Neutrophil (primary cell): ENCODE results near the gene MAMDC2.

ENCODE experiments used
- H3K27ac ChIP-seq: fragments of 200-600 bp; sonication (generic); 2 replicates; pipeline ENCODE4 v1.5.1; 2016; ENCODE audit warnings: mild to moderate bottlenecking, moderate library complexity
- H3K27me3 ChIP-seq: fragments of 200-600 bp; sonication (generic); 2 replicates; pipeline ENCODE4 v1.6.0; 2016; ENCODE audit warnings: mild to moderate bottlenecking
- H3K36me3 ChIP-seq: fragments of 200-600 bp; sonication (generic); 2 replicates; pipeline ENCODE4 v1.5.1; 2017
- H3K4me1 ChIP-seq, 2 experiments: fragments of 200-600 bp in 1 of 2; sonication (generic) in 1 of 2; 1 replicate in 1 of 2; 2 replicates in 1 of 2; pipeline versions ENCODE4 v1.5.1 to v1.6.1; 2013 to 2016; ENCODE audit warnings: low read depth in 1 of 2, low read length in 1 of 2, mild to moderate bottlenecking in 1 of 2, moderate library complexity in 1 of 2; ENCODE audit not compliant: control insufficient read depth in 1 of 2, insufficient read depth in 1 of 2
- H3K4me3 ChIP-seq, 2 experiments: fragments of 200-600 bp in 1 of 2; sonication (generic) in 1 of 2; 1 replicate in 1 of 2; 2 replicates in 1 of 2; pipeline ENCODE4 v1.5.1; 2013 to 2016; ENCODE audit warnings: low read depth in 1 of 2, low read length in 1 of 2, mild to moderate bottlenecking in 1 of 2, moderate library complexity in 1 of 2
- H3K9me3 ChIP-seq: fragments of 200-600 bp; sonication (generic); 2 replicates; pipeline ENCODE4 v1.5.1; 2016
- TF ChIP-seq, protein P1 (sequence below): fragments of 200-600 bp; sonication (generic); IDR thresholded peaks from 2 replicates; pipeline ENCODE4 v1.5.1; 2016; ENCODE audit warnings: antibody characterized with exemption

The MAMDC2 gene

DNA sequence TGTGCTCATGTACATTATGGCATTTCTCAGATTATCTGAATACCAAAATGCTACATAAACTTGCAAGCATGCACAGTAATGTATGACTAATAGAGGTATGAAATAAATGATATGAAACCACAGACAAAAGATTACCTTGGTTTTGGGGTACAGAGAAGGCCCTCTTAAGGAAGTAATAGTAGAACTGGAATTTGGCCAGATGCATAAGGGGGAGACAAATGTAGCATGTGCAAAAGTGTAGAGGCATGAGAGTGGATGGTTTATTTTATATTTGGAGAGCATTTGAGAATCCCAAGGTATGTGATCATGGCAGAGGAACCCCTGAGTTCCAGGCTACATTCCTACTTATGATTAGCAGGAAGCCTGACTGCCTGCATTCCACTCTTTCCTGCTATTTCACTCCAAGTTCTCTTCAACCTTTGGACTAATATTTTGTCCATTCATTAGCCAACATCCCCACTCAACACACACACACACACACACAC is 74.2 kb downstream of the MAMDC2 start:
- Histone ChIP-seq H3K27ac (no peak overlapping the region), H3K36me3 (no peaks in the 10 kb centered on the region), H3K9me3 (no peaks in the 10 kb centered on the region), H3K27me3 (no peaks in the 10 kb centered on the region), H3K4me1 (no peaks in the 10 kb centered on the region), H3K4me3 (no peak overlapping the region)
- TF ChIP-seq, protein P1, sequence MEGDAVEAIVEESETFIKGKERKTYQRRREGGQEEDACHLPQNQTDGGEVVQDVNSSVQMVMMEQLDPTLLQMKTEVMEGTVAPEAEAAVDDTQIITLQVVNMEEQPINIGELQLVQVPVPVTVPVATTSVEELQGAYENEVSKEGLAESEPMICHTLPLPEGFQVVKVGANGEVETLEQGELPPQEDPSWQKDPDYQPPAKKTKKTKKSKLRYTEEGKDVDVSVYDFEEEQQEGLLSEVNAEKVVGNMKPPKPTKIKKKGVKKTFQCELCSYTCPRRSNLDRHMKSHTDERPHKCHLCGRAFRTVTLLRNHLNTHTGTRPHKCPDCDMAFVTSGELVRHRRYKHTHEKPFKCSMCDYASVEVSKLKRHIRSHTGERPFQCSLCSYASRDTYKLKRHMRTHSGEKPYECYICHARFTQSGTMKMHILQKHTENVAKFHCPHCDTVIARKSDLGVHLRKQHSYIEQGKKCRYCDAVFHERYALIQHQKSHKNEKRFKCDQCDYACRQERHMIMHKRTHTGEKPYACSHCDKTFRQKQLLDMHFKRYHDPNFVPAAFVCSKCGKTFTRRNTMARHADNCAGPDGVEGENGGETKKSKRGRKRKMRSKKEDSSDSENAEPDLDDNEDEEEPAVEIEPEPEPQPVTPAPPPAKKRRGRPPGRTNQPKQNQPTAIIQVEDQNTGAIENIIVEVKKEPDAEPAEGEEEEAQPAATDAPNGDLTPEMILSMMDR: no peak

DNA sequence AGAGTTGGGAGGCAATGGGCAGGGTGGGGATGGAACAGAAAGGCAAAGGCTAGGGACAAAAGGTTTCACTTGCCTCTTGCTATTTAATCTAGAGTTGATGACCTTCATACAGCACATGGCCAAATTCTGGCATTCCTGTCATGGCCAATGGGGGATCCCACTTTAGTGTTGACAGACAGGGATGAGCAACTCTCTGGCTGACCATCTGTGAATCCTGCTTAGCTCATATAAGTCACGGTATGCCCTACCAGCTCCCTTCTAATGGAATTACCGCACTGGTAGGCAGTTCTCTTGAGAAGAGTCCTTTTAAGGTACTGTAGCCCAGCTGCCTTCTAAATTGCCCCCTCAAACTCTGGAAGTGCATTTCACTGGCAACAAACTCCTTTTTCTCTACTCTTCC is 76.1 kb downstream of the MAMDC2 start:
- no peak overlapping the region for H3K4me3 ChIP-seq
- TF ChIP-seq, protein P1: no peak
- no peak overlapping the region for H3K27ac ChIP-seq
- no peaks in the 10 kb centered on the region for H3K9me3 ChIP-seq
- H3K36me3 ChIP-seq: no peaks in the 10 kb centered on the region
- no peaks in the 10 kb centered on the region for H3K27me3 ChIP-seq
- no peaks in the 10 kb centered on the region for H3K4me1 ChIP-seq

DNA sequence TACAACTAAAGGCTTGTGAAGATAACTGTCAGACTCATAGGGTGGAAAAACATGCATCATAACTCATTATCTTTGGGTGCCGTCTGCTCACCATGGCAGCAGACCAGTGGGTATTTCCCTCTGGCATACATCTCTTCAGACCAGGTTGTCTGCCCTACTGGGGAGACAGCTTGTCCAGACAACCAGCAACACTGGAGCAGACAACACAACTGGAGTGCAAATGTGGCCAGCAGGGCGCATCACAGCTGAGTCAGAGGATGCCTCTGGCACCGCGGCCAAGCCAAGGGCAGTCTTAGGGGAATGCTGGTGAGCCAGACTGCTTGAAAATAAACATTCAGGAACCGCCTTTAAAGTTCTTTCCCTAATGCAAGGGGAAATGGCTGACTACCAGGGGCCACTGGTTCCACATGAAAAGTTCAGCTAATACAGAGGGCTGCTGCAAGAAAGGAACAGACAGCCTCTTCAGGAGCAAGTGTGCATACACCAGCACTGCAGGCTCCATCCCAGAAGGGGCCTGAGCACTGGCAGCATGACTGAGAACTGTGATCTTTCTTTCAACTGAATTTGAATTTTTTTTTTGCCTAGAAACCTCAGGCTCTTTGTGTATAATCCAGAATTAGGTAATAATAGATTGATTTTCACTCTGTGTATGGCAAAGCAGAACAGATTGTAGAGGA is 77.3 kb downstream of the MAMDC2 start:
- Histone ChIP-seq H3K36me3 (no peaks in the 10 kb centered on the region), H3K27me3 (no peaks in the 10 kb centered on the region), H3K4me1 (no peaks in the 10 kb centered on the region), H3K27ac (no peak overlapping the region), H3K4me3 (no peak overlapping the region), H3K9me3 (no peaks in the 10 kb centered on the region)
- TF ChIP-seq, protein P1: no peak

DNA sequence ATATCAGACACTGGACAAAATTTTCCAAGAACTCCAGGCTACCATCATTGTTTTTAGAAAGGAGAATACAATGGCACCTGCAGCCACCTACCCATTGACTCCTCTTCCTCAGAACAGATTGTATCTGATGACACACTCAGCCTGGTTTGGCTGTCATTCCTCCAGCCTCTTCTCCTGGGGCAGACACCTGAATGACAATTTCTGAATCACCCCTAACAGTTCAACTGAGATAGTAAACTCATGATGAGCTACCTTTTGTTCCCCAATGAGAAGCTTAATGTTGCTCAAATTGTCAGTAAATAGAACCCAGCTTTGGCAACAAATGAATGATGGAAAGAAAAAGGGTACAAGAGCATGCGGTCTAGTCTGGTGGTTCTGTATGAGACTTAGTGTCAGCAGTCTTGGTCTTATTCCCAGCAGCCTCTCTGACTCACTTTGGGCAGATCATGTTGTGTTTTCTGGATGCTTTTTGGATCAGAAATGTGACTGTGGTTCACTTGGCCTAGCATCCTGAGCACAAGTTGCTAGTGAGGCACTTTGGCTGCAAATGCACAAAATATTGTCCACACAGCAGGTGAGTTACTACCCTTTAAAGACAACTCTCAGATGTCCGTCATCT is 78.3 kb downstream of the MAMDC2 start:
- H3K27ac ChIP-seq: no peak overlapping the region
- no peaks in the 10 kb centered on the region for H3K27me3 ChIP-seq
- H3K9me3 ChIP-seq: no peaks in the 10 kb centered on the region
- no peaks in the 10 kb centered on the region for H3K36me3 ChIP-seq
- TF ChIP-seq, protein P1: no peak
- H3K4me3 ChIP-seq: no peak overlapping the region
- H3K4me1 ChIP-seq: no peaks in the 10 kb centered on the region

GRCh38 chr9:70123695-70124094 is 80.0 kb downstream of the MAMDC2 start:
- H3K9me3 ChIP-seq: no peaks in the 10 kb centered on the region
- H3K4me1 ChIP-seq: no peaks in the 10 kb centered on the region
- H3K27ac ChIP-seq: no peak overlapping the region
- H3K36me3 ChIP-seq: no peaks in the 10 kb centered on the region
- TF ChIP-seq, protein P1: no peak
- no peaks in the 10 kb centered on the region for H3K27me3 ChIP-seq
- H3K4me3 ChIP-seq: no peak overlapping the region
